ENCODE measurements around the gene KIRREL3.

The KIRREL3 gene

DNA sequence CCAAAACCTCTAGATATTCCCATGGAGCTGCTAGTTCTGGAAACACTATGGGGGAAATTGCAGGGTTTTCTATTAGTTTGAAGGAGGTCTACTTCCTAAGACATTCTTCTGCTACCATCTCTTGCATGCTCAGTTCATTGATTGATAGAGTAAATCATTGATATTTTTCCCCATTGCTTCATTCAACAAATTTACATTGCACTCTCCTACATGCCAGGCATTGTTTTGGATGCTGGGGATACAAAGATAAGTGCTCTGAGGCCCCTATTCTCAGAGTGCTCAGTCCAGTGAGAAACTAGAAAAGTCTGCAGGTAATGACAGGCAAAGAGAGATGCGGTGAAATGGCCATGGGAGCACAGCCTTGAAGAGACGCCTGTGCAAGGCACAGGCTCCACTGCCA is 313.1 kb downstream of the KIRREL3 start:
- DNase-seq (ENCODE audit: insufficient read length, low spot score), result no peak
- TF ChIP-seq CTCF (IDR thresholded peaks at IDR 0.05; ENCODE audit: insufficient read depth, missing control alignments), result no peak
- no peak for FAIRE-seq

- no peak for TF ChIP-seq CTCF (IDR thresholded peaks at IDR 0.05; ENCODE audit: insufficient read depth, missing control alignments)
- FAIRE-seq, result no peak
- no peak for DNase-seq (ENCODE audit: insufficient read length, low spot score)
These were observed 313.6 kb downstream of the KIRREL3 start for GRCh38 chr11:126686938-126687337.

DNA sequence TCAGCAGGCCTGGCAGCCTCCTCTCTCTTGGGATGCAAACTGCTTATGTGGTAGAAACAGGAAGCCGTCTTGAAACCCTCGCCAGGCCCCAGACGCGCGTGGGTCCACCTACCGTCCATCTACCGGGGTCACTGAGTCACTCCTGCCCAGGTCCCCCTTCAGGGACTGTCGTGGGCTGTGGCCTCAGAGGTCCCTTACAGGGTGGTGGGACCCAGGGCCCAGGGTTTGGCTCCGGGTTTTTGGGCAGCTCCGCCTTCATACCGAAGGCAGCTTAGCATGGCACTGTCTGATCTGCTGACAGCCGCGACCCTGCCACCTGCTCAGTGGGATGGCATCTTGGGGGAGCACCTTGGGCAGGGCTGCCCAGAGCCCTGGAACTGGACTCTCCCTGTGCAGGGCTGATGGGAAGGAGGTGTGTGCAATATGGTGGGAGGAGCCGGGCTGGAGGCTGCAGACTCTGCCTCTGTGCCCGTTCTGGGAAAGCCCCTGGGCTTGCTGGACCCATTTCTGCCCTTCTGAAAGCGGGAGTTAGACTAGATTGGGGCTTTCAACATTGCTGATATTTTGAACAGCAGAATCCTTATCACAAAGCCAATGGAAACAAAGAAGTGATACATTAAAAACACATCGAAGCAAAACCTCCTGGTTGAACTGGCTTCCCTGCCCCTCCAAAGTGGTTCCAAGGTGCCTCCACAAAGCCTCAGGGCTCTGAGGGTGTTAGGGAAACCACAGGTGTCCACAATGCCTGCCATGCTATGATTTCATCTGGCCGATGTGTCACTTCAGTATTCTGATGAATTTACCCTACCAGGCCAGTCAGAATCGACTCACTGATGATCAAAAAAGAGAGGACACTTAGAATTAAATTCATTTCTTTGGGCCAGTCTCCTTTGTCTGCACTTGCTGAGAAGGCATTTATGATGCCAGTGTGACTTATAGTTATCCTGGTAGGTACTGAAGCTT is 316.5 kb downstream of the KIRREL3 start:
- FAIRE-seq (no peak), DNase-seq (ENCODE audit: insufficient read length, low spot score) (no peak)
- no peak for TF ChIP-seq CTCF (IDR thresholded peaks at IDR 0.05; ENCODE audit: insufficient read depth, missing control alignments)

DNA sequence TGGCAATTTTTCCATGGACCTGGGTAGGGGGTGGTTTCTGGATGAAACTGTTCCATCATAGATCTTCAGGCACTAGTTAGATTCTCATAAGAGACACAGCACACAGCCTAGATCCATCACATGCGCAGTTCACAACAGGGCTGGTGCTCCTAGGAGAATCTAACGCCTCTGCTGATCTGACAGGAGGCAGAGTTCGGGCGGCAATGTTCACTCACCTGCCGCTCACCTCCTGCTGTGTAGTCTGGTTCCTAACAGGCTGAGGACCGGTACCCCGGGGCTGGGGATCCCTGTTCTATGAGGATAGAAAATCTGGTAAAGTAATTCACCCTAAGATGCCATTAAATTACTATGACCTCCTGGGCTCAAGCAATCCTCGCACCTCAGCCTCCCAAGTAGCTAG is 318.0 kb downstream of the KIRREL3 start:
- FAIRE-seq, result no peak
- no peak for DNase-seq (ENCODE audit: insufficient read length, low spot score)
- TF ChIP-seq CTCF (IDR thresholded peaks at IDR 0.05; ENCODE audit: insufficient read depth, missing control alignments), result no peak

DNA sequence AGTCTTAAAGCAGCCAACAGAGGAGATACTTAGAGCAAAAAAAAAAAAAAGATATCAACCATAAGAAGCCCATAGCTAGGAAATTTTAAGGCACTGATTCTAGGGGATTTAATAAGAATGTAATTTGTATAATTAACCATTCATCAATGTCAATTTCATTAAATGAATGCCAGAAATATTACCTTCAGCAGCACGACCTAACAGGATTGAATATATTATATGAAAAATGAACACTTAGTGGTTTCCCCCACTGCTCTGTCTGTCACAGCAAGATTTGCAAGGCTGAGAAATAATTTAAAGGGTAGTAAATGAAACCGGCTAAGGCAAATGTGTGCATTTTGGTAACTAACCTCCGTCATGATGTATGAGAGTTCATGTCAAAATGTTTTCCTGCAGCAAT is 319.9 kb downstream of the KIRREL3 start:
- no peak for FAIRE-seq
- no peak for TF ChIP-seq CTCF (IDR thresholded peaks at IDR 0.05; ENCODE audit: insufficient read depth, missing control alignments)
- no peak for DNase-seq (ENCODE audit: insufficient read length, low spot score)

- DNase-seq (ENCODE audit: insufficient read length, low spot score) (no peak), FAIRE-seq (no peak)
- no peak for TF ChIP-seq CTCF (IDR thresholded peaks at IDR 0.05; ENCODE audit: insufficient read depth, missing control alignments)
These were observed 320.4 kb downstream of the KIRREL3 start for GRCh38 chr11:126680131-126680530.

DNA sequence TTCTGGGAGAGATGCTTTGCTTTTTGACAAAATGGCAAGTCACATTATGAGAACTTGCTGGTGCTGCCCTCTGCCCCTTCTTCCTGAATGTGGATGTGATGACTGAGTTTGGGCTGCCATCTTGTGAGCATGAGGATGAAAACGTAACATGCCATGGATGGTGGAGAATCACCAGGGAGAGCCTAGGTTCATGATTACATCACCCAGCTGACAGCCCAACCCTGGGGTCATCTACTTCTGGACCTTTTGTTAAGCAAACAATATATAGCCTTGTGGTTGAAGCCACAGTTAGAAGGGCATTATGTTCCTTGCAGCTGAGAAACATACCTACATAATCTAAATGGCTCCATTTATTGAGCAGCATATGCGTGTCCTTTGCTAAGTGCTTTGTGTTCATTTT is 321.5 kb downstream of the KIRREL3 start:
- DNase-seq (ENCODE audit: insufficient read length, low spot score) (no peak), FAIRE-seq (no peak)
- no peak for TF ChIP-seq CTCF (IDR thresholded peaks at IDR 0.05; ENCODE audit: insufficient read depth, missing control alignments)

Measured in D721Med (cell line).